ENCODE results near the gene CDK11B.
A peak's percentile ranks its signal among the peaks of the same experiment; 100 is the strongest.
"Not testable (repeated sequence)": the region's sequence is repeated elsewhere in the genome, so short reads cannot be mapped to it uniquely, and the experiment has no call there.

CDK11B gene

DNA sequence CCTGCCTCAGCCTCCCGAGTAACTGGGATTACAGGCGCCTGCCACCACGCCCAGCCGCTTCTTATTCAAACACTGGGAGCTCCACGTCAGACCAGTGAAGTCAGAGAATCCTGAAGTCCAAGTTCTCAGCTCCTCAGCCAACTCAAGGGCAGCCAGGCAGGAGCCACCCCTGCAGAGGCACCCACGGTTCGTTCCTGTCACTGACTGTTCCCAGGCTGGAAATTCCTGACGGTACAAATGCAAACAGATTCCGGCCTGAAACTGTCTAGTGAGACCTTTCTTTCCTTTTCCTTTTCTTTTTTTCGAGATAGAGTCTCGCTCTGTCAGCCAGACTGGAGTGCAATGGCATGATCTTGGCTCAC lies 22.1 kb upstream of the CDK11B start:
- DNase-seq = no peak

DNA sequence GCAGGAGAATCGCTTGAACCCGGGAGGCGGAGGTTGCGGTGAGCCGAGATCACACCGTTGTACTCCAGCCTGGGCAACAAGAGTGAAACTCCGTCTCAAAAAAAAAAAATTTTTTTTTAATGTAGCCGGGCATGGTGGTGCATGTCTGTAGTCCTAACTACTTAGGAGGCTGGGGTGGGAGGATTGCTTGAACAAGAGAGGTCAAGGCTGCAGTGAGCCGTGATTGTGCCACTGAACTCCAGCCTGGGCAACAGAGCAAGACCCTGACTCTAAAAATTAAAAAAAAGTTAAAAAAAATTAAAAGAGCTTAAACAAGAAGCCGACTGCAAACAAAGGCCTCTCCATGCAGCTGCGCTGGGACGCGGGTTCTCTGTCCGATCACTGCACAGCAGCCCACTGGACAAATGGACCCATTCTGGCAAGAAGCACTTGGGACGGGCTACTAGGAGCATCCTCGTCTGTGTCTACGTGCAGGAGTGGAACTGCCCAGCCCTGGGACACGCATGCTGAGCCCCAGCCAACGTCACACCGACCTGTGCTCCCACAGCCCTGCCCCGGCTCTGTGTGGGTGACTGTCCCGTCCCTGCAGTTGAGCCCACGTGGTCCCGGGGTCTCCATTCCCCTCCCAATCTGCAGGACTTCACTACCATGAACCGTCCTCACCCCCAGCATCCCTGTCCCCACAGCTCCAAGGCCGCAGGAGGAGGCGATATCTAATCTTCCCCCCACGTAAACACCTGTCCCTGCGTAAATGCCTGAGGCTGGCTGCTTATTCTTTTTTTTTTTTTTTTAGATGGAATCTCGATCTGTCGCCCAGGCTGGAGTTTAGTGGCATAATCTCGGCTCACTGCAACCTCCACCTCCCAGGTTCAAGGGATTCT lies 21.5 kb upstream of the CDK11B start:
- DNase-seq = no peak

DNA sequence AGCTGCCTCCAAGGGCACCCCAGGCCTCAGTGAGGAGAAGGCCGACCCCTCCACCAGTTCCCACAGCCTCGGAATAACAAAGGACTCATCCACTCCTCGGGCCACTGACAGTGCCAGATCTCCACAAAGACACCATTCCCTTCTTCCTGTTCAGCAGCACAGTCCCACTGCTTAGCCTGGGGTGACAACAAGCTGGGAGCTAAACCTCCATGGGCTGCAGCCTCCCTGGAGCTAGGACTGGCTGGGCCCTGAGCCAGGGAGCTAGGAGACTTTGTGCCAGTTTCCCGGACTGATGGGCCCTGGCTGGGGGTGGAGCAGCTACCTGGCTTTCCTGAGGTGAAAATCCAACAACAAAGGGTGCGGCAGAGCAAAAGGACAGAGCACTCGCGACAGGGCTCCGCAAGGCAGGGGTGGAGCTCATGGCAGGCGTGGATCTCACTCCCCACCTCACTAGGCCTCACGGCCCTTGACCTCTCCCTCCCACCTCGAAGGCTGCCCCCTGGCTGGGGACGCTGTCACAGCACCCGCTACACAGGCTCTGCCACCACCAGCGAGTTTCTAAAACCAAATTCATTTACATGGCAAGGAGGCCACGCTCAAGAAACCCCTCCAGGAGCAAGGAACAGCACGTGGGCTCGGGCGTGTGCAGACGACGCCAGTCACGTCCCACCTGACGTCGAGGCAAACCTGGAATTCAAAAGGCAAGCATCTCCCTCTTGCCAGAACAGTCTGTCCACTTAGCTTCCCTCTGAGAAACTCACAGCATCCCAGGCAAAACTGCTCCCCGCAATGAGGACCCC lies 20.0 kb upstream of the CDK11B start:
- DNase-seq = no peak

DNA sequence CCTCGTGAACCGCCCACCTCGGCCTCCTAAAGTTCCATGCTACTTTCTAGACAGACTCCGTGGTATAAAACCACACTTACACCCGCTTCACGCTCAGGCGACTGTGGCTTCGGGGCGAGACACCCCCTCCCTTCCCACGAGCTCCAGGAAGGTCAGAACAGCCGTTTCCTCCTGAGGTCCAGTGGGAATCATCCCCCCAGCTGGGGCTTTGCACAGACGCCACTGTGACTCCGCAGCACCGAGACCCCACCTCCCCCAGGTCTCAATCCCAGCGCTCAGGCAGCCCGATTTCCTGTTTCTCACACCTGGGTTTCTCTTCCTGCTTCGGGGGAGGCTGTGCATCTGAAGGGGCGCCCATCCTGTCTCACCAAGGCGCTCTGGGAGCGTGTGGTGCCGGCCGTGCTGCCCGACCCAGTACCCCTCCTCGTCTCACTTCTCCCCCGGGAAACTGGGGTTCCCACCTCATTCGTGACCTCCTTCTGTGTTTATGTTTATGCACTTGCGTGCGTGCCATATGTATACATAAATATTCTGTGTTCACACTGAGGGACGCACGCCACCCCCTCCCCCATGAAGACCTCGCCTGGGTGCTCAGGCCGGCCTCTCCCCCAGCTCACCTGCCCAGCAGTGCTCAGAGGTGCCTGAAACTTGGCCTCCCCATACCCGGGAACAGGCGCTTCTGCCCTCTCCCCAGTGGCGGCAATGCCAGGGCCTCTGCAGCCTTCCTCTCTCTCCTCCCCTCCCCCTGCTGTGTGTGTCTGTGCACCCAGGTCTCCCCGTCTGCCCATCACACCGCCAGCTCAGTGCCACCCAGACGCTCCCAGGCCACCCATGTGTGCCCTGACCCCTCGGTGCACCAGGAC lies 19.1 kb upstream of the CDK11B start:
- DNase-seq = peak; percentile 46

DNA sequence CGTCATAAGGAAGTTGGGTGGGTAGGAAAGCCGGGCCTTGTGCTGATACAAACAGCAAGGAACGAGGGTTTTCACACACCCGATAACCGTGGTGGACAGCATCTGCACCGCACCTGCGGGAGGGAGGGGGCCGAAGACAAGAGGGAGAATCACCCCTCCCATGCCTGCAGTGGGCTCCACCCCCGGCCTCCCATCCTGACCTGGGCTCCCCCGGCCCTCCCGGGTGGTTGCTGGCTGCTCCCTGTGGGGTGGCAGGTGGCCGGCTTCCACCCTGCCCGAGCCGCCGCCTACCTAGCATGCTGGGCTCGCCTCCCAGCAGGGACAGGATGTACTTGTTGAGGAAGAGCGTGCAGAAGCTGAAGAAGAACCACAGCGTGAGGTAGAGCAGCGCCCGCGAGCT lies 17.3 kb upstream of the CDK11B start:
- DNase-seq = not testable (repeated sequence)

DNA sequence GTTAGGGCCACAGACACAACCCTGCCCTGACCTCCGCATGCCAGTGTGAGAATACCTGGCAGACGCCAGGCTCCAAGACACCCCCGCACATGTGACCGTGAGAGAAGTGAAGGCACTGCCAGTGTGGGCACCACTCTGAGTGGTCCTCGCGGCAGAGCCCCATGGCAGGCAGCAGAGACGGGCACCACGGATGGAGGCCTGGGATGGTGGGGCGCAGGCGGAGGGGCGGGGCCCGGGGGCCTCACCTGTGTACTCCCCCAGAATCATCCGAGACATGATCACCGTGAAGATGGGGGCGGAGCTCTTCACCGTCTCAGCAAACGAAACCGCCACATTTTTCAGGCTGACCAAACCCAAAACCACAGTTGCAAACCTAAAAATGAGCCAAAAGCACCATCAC lies 16.4 kb upstream of the CDK11B start:
- not testable (repeated sequence) for DNase-seq

DNA sequence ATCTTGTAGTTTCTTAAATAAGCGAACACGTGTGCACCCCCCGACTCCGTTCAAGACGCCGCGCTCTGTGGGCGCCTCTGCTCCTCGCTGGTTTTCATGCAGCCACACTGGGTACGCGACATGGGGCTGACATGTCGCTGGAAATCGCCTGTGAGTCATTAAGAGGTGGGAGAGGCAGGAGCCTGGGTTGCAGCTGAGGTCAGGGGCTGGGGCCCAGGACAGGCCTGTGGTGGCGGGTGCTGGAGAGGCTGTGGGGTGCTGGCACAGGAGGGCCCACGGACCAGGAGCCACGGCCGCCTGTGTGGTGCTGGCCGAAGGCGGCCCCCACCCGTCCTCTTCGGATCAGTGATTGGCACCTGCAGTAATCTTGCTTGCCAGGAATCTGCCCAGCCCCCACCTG lies 16.0 kb upstream of the CDK11B start:
- not testable (repeated sequence) for DNase-seq

DNA sequence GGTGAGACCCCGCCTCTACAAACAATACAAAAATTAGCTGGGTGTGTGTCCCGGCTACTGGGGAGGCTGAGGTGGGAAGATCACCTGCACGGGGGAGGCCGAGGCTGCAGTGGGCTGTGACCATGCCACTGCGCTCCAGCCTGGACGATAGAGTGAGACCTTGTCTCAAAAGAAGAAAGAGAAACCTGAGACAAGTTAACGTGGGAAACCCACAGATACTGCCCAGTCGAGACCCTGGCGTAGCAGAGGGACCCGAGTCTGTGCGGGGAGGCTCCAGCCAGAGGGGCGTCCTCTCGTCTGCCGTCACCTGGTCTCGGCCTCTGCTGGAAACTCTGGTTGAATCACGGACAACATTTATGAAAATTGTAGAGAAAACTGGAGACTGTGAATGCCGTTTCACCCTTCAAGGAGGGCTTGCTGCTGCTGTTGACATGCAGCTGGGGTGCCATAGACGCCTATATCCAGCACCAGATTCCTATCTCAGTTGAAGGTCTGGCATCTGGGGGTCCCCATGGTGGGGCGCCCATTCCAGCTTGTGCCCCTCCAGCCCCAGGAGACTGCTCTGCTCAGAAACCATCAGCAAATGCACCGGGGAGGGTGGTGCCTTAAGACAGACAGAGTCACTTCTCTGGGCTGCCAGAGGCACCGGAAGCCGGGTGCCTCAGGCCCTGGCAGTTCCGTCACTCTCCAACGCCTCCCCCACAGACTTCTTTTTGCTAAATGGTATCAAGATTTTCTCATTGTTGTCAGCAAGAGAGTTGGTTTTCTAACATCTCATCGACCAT lies 13.6 kb upstream of the CDK11B start:
- no peak for DNase-seq

DNA sequence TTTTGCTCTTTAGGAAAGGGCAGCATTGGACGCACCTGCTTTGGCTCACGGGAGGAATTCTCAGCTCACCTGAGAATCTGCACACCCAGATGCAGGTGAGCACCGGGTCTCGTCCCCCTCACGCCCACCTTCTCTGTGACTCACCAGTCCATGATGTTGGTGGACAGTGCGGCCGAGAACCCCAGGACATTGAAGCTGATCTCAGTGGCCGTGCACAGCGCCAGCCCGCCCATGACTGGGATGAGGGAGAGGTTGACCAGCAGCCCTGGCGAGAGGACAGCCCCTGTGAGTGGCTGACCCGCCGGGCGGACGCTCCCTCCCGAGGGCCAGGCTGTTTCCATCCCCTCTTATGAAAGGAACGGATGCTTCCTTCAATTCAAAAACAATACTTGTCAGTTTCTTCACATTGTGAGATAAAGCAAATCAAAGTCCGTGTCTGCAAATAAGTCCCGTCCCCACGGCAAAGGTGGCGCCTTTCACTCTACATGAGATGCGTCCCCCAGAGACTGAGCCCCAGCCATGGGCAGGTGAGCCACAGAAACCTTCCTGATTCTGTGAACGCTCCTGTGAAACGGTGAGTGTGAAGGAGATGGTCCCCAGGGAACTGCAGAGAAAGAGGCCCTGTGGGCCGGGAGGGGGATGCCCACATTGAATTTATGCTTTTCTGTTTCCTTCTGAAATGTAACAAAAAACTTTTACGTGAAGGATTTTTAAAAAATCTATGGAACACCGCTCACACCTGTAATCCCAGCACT lies 12.7 kb upstream of the CDK11B start:
- no peak for DNase-seq

DNA sequence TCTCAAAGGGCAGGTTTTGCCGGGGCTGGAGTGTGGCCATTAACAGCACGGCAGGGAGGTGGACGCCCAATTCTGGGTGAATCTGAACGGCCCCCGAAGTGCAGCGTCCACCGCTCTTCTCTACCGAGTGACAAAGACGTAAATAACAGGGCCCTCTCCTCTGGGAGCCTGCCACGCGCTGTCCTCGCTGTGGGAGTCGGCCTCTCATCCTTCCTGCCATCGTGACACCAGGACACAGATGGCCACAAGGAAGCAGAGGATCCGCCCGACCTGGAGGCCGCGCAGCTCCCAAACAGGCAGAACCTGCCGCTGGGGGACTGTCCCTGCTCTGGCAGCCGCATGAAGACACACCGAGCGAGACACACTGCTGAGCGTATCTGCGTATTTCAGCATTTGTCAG lies 12.1 kb upstream of the CDK11B start:
- DNase-seq = no peak

DNA sequence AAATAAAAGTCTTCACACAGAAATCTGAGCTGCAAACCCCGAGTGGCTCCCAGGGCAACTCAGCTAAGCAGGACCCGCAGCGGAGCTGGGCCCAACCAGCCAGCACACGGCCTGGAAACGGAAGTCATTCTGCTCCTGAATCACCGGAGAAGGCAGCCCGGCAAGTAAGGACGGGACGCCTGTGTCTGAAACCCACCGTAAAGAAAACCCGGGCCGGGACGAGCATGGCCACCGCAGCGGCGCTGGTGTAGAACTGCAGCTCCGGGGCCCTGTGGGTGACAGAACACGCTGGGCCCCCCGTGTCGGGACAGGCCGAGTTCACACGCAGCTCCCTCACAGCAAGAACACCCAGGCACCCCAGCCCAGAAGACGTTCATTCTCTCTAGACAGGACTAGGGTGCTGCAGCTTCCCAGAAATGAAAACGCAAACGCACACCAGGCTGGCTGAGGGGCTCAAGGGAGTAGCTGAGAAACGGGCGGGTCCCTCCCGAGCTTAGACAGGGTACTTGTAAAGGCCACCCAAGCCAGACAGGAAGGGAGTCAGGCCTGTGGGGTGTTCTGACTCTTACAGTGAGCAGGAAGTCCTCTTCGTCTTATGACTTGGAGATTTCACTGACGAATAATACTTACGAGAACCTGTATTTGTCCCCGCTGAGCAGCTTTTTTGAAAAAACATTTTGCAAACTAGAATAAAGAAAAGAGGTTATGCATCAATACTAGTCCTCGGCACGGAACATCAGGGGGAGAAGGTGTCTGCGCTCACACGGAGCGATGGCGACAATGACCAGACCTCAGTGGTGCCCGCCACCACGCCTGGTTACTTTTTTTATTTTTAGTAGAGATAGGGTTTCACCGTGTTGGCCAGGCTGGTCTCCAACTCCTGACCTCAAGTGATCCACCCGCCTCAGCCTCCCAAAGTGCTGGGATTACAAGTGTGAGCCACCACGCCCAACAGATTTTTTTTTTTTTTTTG lies 10.9 kb upstream of the CDK11B start:
- no peak for DNase-seq

DNA sequence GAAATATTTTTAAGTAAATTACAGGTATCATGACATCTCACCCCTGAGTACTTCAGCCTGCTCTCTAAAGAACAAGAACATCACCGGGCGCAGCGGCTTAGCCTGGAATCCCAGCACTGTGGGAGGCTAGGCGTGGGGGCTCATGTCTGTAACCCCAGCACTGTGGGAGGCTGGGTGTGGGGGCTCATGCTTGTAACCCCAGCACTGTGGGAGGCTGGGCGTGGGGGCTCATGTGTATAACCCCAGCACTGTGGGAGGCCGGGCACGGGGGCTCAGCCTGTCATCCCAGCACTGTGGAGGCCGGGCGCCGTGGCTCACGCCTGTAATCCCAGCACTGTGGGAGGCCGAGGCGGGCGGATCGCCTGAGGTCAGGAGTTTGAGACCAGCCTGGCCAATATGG lies 7.7 kb upstream of the CDK11B start:
- DNase-seq = no peak

DNA sequence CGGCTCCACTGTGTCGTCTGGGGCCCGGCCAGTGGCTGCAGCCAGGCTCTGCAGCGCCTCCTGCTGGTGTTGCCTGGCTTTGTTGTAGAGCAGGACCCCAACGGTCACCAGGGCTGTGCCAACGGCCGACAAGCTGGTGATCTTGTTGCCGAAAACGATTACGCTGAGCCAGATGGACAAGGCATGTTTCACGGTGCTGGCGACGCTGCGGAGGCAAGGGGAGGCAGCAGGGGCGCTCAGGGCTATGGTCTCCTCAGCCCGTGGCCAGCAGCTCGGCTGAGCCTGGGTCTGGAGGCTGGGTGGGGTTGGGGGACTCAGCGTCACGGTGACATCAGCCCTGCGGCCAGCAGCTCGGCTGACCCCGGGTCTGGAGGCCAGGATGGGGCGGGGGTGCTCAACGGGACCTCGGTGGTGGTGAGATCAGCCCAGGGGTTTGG lies 7.0 kb upstream of the CDK11B start:
- DNase-seq = no peak

DNA sequence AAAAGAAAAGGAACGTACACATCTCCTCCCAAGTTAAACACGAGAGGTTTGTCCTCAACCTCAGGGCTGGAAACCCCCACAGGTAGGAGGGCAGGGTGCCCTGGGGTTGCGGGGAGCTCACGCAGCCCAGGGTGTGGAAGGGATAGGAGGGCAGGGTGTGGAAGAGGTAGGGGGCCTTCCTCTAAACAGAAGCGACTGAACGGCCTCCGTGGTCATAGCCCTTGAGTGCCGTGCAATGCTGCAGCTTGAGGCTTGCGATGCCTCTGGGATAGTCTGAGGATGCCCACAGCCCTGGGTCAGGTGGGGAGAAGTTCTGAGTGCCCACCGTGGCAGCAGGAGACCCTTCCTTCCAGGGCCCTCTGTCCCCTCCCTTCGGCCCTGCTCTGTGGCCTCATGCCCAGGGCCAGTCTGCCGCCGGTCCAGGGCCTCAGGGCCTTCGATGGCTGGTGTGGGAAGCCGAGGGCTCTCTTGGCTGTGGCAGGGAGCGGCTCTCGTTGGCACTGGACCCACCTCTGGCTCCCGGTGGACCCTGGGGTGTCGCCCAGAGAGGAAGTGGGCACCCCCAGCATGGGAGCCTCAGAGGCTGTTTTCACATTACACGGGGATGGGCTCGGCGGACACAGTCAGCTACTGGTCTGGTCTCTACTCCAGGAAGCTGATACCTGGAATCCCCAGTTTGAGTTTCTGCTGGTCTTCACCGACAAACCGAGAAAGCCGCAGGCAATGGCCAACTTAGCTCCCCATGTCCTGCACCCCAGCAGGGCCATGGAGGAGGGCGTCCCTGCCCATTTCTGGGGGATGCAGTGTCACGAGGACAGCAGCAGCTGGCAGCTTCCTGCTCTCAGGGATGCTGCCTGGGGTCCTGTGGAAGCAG lies 6.4 kb upstream of the CDK11B start:
- DNase-seq = no peak

DNA sequence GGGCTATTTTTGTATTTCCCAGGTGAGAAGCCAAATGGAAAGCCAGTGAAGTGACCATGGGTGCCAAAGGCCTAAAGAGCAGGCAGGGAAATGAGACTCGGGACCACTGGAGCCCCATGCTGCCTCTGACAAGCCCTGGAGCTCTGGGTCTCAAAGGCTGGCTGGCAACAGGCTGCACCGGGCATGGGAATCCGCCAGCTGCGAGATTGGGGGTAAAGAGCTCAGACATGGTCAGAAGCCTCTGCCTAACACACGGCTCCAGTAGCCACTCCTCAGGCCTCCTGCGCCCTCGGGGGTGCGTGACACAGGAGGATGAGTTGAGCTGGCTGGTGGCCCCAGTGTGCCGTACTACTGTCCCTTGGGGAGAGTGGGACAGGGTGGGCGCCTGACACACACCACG lies 5.5 kb upstream of the CDK11B start:
- DNase-seq = not testable (repeated sequence)

DNA sequence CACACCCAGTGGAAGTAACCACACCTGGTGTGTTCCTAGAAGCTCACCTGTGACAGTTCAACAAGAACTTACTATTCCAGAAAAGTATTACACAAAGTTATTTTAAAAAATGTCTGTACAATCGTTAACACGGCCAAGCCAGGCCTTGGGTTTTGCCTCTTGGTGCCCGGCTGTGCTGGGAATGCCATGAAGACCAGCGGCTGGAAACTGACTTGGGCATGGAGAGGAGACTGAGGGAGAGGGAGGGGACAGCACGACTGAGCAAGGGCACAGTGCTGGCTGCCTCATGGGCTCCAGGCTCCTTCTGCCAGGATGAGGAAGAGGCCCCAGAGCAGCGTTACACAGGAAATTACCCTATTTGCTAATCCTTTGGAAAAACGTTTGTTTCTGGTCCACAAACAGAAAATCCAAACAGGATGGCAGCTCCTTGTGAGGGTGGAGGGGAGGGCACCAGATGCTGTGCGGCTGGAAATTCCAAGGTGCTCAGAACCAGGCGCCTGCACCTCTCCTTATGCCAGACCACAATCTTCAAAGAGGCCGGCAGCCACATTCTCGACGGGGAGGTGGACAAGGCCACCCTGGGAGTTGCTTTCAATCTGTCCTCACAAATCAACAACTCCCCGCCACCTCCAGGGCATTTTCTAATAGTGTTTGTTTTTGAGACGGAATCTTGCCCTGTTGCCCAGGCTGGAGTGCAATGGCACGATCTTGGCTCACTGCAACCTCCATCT lies 4.2 kb upstream of the CDK11B start:
- not testable (repeated sequence) for DNase-seq

DNA sequence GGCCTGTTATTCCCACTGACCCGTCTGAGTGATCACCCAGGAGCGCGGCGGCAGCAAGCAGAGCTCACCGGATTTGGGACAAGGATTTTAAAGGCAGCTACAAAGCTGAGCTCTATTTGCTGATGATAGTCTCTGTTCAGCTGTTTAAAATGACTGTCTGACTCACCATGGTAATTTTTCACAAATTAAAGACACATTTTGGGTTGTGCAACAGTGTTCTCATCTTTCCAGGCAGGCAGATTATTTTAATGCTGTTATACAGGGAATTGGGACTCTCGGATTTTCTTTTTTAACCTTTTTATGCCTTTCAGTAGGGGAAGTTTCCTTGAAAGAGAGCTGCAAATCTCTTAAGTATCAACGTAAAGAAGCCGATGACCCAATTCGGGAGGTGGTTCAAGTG lies 3.6 kb upstream of the CDK11B start:
- not testable (repeated sequence) for DNase-seq

DNA sequence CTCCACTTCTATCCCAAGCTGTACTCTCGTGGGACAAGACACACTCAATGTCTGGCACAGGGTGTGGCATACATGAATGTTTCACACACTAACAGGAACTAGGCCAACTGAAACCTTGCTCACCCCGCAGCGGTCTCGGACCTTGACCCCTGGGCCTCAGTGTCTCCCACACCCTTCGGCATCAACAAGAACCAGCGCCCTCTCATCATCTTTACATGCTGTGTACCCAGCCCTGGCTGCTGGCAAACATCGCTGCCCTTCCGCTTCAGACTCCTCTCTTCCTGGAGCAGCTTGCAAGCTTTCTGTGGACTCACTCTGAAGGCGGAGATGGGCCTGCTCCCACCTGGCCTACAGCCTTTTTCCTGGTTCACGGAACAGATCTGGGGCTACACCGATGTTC lies 10.5 kb downstream of the CDK11B start:
- not testable (repeated sequence) for DNase-seq

Measured in femur (tissue), 1 donor.